ENCODE measurements around the gene KRTAP5-7.
"Not testable (repeated sequence)": the region's sequence is repeated elsewhere in the genome, so short reads cannot be mapped to it uniquely, and the experiment has no call there.

KRTAP5-7 gene

DNA sequence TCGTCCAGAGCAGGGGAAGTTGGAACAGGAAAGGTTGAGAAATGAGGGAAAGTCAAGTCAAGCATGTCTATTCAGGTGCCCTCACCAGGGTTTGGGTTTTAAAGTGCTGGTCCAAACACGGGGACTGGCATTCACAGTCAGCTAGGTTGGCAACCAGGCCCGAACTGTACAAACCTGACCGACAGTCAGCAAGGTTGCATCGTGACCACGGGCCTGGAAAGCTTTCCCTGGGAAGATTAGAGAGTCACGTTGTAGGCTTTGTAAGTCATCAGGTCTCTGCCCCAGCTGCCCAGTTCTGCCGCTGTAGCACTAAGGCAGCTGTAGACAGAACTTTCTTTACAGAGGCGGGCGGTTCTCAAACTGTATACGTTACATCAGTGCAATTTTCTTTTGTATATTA lies 45.7 kb downstream of the KRTAP5-7 start:
- TF ChIP-seq, protein P1, sequence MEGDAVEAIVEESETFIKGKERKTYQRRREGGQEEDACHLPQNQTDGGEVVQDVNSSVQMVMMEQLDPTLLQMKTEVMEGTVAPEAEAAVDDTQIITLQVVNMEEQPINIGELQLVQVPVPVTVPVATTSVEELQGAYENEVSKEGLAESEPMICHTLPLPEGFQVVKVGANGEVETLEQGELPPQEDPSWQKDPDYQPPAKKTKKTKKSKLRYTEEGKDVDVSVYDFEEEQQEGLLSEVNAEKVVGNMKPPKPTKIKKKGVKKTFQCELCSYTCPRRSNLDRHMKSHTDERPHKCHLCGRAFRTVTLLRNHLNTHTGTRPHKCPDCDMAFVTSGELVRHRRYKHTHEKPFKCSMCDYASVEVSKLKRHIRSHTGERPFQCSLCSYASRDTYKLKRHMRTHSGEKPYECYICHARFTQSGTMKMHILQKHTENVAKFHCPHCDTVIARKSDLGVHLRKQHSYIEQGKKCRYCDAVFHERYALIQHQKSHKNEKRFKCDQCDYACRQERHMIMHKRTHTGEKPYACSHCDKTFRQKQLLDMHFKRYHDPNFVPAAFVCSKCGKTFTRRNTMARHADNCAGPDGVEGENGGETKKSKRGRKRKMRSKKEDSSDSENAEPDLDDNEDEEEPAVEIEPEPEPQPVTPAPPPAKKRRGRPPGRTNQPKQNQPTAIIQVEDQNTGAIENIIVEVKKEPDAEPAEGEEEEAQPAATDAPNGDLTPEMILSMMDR (conservative IDR thresholded peaks at IDR 0.05; ENCODE audit: low read depth, low read length) = no peak
- DNase-seq (ENCODE audit: low read depth) = no peak
- H3K4me3 ChIP-seq (ENCODE audit: low read depth, low read length) = no peak overlapping the region

- DNase-seq (ENCODE audit: low read depth) = no peak
- TF ChIP-seq, protein P1 (conservative IDR thresholded peaks at IDR 0.05; ENCODE audit: low read depth, low read length) = no peak
- H3K4me3 ChIP-seq (ENCODE audit: low read depth, low read length) = no peak overlapping the region
Measured at GRCh38 chr11:71574418-71574817, 47.4 kb downstream of the KRTAP5-7 start.

DNA sequence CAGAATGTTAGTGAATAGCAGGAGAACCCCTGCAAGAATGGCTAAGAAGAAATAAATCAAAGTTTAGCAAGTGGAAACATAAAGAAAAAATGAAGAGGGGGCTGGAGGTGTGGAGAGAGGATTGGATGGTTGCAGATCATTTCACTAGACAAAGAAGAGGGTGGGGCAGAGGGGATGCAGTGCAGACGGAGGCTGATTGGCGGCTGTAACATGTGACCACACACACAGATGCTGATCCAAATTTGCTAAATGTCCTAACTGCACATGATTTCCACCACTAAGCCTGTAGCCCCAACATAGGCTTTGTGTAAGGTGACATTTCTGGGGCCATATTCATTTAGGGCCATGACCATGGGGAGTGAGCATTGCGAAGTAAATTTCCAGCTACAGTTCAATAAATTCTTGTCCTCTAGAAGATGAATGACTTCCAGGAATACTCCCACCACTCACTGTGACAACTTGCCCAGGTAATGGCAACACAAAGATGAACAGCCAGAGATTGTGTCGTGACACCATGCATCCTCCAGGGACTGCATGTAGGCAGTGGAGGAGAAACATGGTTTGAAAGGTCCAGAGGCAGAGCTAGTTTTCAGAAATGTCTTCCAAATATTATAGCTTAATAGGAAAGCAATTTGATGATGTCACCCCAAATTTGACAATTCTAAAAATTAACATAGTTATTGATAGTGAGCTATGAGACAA lies 48.8 kb downstream of the KRTAP5-7 start:
- H3K4me3 ChIP-seq (ENCODE audit: low read depth, low read length) = no peak overlapping the region
- DNase-seq (ENCODE audit: low read depth) = no peak
- TF ChIP-seq, protein P1 (conservative IDR thresholded peaks at IDR 0.05; ENCODE audit: low read depth, low read length) = no peak

DNA sequence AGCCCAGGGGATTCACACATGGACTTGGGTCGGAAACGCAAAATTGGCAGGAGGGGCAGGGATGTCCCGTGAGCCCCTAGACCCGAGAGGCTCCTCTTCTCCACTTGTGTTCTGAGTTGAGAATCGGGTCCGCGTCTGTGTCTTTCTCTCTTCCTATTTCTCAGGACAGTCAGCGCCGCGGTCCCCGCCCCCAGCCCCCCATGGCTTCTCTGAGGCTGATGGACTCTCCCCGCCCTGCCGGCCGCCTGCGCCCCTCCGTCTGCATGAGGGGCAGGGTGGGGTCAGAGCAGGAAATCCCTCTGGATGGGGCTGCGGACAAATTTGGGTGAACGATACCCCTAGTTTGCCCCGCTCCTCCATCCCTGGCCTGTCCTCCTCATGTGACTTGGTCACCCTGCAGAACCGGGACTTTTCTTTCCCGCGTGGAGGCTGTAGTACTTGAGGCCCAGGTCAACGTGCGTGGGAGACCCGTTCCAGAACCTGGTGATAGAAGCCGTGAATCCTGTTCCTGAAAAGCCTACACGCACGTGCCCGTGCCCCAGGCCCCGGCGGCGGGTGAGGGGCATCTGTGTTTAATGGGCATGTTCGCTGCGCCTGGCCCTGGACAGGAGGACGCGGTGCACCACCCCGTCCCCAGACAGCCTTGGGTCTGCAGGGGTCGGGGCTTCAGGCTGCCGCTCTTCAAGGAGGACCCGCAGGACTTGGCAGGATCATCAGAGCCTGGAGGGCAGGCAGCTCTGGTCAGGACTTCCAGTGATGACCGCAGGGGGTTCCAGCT lies 49.8 kb downstream of the KRTAP5-7 start:
- not testable (repeated sequence) for DNase-seq (ENCODE audit: low read depth); H3K4me3 ChIP-seq (ENCODE audit: low read depth, low read length)

GRCh38 chr11:71577469-71578004 lies 50.5 kb downstream of the KRTAP5-7 start:
- no peak for DNase-seq (ENCODE audit: low read depth)
- TF ChIP-seq, protein P1 (conservative IDR thresholded peaks at IDR 0.05; ENCODE audit: low read depth, low read length) = no peak
- no peak overlapping the region for H3K4me3 ChIP-seq (ENCODE audit: low read depth, low read length)
